Measurements from ENCODE around the gene RXRA. TPM values are rescaled to one million over a fixed set of nuclear protein-coding genes. Genes with fewer than 3 reads are reported as not detected.

Gene RXRA
- total and polyA plus RNA-seq, 7 donors = 37.7 to 192 (median 139) TPM

DNA sequence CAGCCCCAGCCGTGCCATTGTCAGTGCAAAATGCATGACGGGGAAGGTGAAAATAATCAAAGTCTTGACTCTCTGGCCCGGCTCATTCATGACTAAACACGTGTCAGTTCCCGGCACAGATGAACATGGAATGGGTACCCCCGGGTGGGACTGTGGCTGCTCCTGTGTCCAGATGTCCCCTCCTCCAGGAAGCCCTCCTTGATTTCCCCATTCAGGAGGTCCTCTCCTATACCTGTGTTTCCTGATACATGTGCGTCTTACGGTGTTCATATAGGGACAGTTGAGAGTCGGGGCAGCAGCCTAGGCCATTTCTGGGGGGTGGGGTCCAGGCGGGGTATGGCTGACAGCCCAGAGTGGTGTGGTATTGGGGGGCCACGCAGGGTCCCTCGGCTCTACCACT is 19.5 kb downstream of the RXRA start:
- intact Hi-C loops (cut with DNase I) = no loop called here
- ATAC-seq (no peak), DNase-seq (no peak)
- H3K9me3 ChIP-seq = no peaks in the 10 kb centered on the region
- H3K27ac ChIP-seq = peak overlapping the region; percentile 53
- H3K4me3 ChIP-seq = no peak overlapping the region
- TF ChIP-seq, protein P1, sequence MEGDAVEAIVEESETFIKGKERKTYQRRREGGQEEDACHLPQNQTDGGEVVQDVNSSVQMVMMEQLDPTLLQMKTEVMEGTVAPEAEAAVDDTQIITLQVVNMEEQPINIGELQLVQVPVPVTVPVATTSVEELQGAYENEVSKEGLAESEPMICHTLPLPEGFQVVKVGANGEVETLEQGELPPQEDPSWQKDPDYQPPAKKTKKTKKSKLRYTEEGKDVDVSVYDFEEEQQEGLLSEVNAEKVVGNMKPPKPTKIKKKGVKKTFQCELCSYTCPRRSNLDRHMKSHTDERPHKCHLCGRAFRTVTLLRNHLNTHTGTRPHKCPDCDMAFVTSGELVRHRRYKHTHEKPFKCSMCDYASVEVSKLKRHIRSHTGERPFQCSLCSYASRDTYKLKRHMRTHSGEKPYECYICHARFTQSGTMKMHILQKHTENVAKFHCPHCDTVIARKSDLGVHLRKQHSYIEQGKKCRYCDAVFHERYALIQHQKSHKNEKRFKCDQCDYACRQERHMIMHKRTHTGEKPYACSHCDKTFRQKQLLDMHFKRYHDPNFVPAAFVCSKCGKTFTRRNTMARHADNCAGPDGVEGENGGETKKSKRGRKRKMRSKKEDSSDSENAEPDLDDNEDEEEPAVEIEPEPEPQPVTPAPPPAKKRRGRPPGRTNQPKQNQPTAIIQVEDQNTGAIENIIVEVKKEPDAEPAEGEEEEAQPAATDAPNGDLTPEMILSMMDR (IDR thresholded peaks at IDR 0.05) = no peak
- no peaks in the 10 kb centered on the region for H3K36me3 ChIP-seq (ENCODE audit: insufficient read depth in 1 of 2, low read depth in 1 of 2)
- no peaks in the 10 kb centered on the region for H3K27me3 ChIP-seq (ENCODE audit: insufficient read depth in 3 of 3, low read length in 2 of 3)
- 79 to 87% (median 79%) methylated on average over 12 of the region's 12 CpGs for WGBS, 3 donors
- peaks cover 100% of the 10 kb centered on the region for H3K4me1 ChIP-seq

DNA sequence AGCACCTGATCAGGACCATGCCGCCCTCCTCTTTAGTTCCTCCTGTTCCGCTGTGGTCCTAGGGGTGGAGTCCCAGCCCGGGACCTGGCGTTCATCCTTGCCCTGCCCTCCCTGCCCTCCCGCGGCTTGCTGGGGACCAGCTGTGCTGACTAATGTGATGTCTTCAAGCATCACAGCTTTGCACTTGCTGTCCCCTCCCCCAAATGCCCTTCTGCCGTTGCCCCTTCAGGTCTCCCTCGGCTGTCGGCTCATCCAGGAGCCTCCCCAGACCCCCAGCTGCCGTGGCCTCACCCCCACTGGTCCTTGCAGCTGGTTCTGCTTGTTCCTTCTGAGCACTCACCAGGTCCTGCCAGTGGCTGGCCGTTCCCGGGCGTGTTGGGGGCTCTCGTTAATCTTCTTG is 19.9 kb downstream of the RXRA start:
- WGBS, 3 donors = 30 to 54% (median 44%) methylated on average over 12 to 14 of the region's 14 CpGs
- Histone ChIP-seq H3K27ac (peak overlapping the region; percentile 53), H3K4me1 (peaks cover 100% of the 10 kb centered on the region), H3K9me3 (no peaks in the 10 kb centered on the region), H3K27me3 (ENCODE audit: insufficient read depth in 3 of 3, low read length in 2 of 3) (no peaks in the 10 kb centered on the region), H3K36me3 (ENCODE audit: insufficient read depth in 1 of 2, low read depth in 1 of 2) (no peaks in the 10 kb centered on the region), H3K4me3 (no peak overlapping the region)
- ATAC-seq (peak; percentile 56 to 68 (median 60)), DNase-seq (peak; percentile 63 to 81)
- TF ChIP-seq, protein P1 (IDR thresholded peaks at IDR 0.05) = no peak
- intact Hi-C loops (cut with DNase I) = no loop called here

DNA sequence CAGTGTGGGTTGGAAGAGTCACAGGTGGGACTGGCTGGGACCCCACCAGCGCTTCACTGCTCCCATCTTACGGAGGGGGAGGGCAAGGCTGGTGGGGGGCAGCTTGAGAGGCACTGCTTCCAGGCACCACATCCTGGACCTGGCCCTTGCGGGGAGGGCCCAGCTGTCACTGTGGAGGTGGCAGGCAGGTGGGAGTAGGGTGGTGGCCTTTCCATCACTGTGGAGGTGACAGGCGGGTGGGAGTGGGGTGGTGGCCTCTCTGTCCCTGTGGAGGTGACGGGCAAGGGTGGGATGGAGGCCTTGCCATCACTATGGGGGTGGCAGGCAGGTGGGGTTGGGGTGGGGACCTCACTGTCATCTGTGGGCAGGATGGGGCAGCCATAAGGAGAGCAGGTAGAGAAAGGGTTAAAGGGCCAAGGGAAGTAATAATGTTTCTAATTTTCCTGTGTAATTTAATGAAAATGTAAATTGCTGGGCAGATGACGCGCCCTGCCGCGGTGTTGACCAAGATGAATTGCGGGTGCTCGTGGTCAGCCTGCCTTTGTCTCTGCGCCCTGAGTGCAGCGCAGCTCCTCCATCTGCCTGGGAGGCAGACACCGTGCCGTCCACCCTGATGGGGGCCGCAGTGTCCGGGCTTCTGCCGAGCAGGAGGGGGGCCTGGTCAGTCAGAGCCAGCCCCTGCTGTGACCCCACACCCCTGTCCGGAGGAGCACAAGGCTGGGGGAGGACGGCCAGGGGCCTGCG is 20.8 kb downstream of the RXRA start:
- Histone ChIP-seq H3K9me3 (no peaks in the 10 kb centered on the region), H3K4me3 (no peak overlapping the region), H3K27me3 (ENCODE audit: insufficient read depth in 3 of 3, low read length in 2 of 3) (no peaks in the 10 kb centered on the region), H3K36me3 (ENCODE audit: insufficient read depth in 1 of 2, low read depth in 1 of 2) (no peaks in the 10 kb centered on the region), H3K27ac (peak overlapping the region; percentile 53), H3K4me1 (peaks cover 100% of the 10 kb centered on the region)
- 81 to 85% (median 81%) methylated on average over 21 of the region's 21 CpGs for WGBS, 3 donors
- intact Hi-C loops (cut with DNase I) = no loop called here
- ATAC-seq (no peak), DNase-seq (no peak)
- TF ChIP-seq, protein P1 (IDR thresholded peaks at IDR 0.05) = no peak

DNA sequence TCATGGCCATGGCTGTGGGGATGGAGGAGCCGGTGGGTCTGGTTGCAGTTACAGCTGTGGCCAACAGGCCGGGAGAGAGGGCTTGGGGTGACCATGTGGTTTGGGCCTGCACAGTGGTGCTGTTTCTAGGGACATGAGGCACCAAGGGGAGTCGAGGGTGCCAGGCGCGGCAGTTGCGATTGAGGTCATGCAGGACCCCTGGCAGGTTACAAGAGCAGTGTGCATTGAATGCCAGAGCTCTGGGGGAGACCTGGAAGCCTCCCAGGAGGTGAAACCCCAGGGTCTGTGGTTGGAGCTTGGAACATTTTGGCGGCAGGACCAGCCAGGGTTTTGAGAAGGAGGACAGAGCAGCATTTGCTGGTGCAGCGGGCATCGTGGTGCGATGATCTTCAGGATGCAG is 21.7 kb downstream of the RXRA start:
- Histone ChIP-seq H3K4me1 (peaks cover 100% of the 10 kb centered on the region), H3K4me3 (no peak overlapping the region), H3K9me3 (no peaks in the 10 kb centered on the region), H3K27ac (peak overlapping the region; percentile 50), H3K27me3 (ENCODE audit: insufficient read depth in 3 of 3, low read length in 2 of 3) (no peaks in the 10 kb centered on the region), H3K36me3 (ENCODE audit: insufficient read depth in 1 of 2, low read depth in 1 of 2) (no peaks in the 10 kb centered on the region)
- ATAC-seq (no peak), DNase-seq (no peak)
- intact Hi-C loops (cut with DNase I) = loop anchor here in 1 of 2 donors (2.0 kb wide), 1 partner anchor 15 kb away; no protein-coding TSS in a partner anchor
- TF ChIP-seq, protein P1 (IDR thresholded peaks at IDR 0.05) = no peak
- 76 to 85% (median 76%) methylated on average over 10 of the region's 10 CpGs for WGBS, 3 donors

Measured in psoas muscle (tissue), 8 donors.